GM19324 (cell line): Measurements from ENCODE around the gene LOXL3.
"Not testable (repeated sequence)": the region's sequence is repeated elsewhere in the genome, so short reads cannot be mapped to it uniquely, and the experiment has no call there.

Experiments used
- ATAC-seq: cut with Tn5 transposase; IDR thresholded peaks from one replicate; pipeline ENCODE4 v1.9.1; 2021; ENCODE audit warnings: mild to moderate bottlenecking, moderate library complexity; ENCODE audit not compliant: unreplicated experiment, low FRiP score

LOXL3 gene

DNA sequence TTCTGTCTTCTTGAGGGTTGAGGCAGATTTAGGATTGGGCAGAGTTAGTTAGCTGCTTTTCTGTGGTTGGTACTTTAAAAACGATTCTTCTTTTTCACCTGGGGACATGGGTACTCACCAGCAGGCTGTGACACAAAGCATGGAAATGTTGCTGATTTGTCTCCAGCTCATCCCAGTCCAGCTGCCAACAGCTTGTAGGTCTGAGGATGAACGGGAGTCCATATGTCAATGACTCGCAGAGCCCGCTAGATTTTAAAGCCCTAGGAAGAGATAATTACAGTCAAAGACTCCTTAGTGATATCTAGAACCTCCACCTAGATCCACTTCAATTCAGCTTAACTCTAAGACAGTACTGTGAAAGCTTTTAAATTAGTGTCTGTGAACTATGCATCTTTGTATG, 21.6 kb upstream of the LOXL3 start:
- no peak for ATAC-seq

DNA sequence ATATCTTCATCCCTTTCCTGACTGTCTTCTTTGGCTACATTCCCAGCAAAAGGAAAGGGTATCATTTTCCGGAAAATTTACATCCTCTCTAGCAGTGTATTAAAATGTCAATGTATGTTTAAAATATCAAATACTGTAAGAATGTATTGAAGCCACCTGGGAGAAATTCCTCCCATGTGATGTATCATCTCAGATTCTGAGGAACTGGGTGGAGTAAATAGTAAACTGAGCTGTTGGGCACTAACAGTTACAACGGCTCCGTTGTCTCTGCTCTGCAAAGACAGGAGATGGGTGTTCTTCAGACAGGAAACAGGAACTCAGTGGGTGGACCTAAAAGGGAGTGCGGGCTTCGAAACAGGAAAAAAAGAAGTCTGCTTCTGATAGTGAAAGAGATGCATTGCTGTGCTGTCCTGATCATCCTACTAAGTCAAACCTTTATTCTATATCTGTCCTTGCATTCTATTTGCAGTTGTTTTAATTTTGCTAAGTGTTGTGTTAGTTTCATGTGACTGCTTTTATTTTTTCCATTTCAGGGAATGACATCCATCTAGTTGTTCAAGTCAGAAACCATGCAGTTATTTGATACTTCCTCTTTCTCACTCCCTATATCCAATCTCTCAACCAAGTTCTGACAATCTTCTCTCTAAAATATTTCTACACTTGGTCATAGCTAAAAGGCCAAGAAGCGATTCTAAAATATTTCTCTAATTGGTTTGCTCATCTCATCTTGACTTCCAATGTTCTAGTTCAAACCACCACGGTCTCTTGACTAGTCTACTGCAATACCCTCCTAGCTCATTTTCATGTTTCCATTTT, 20.2 kb upstream of the LOXL3 start:
- ATAC-seq, result peak; percentile 46

DNA sequence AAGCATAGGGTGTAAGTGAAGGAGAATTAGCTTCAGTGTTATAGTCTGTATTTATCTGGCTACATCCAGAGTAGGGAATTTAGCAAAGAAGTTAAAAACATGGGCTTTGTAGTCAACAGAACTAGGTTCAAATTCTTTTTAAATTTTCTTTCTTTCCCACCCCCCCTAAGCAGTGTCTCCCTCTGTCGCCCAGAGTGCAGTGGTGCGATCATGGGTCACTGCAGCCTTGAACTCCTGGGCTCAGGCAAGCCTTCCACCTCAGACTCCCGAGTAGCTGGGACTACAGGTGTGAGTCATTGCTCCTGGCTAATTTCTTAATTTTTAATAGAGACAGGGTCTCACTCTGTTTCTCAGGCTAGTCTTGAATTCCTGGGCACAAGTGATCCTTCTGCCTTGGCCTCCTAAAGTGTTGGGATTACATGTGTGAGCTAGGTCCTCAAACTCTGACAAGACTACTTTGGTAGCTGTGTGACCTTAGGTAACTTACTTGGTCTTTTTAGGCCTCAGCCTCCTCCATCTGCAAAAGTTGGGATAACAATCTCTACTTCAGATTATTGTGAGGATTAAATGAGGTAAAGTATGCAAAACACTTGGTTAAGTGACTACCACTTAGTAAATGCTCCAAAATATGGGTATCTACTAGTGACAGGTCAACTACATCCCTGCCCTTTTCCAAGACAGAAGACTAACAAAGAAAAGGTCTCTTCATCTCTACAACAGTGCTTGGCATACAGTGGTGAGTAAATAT, 18.6 kb upstream of the LOXL3 start:
- no peak for ATAC-seq

DNA sequence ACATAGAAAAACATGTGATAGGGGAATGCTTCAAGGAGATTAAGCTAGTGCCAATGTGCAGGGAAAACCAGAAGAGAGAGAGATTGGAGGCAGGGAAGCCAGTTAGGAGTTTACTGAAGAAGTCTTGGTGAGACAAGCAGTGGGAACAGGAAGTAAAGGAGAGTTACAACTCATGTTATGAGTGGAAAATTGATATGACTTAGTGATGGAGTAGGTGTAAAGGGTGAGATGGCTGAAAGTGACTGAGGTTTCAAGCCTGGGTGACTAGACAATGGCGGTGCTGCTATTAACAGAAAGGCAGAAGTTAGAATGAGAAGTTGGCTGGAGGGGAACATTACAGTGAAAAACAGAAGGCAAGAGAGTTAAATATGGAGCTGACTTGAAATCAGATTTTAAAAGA, 17.3 kb upstream of the LOXL3 start:
- ATAC-seq, result peak; percentile 50

DNA sequence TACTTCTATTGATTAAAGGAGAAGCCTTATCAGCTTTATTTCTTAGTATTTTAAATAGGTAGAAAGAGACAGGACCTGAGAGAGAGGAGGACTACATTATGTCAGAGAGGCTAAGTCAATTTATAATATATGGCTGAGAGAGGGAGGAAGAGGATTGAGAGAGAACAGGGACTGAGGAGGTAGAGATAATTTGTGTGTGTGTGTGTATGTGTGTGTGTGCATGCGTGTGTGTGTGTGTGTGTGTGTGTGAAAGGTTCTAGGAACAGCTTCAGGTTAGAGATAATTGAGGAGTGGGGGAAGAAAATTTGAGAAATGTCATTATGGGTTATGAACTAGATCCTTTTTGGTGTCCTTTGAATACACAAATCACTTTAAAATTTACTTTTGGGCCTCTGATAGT, 15.9 kb upstream of the LOXL3 start:
- no peak for ATAC-seq

DNA sequence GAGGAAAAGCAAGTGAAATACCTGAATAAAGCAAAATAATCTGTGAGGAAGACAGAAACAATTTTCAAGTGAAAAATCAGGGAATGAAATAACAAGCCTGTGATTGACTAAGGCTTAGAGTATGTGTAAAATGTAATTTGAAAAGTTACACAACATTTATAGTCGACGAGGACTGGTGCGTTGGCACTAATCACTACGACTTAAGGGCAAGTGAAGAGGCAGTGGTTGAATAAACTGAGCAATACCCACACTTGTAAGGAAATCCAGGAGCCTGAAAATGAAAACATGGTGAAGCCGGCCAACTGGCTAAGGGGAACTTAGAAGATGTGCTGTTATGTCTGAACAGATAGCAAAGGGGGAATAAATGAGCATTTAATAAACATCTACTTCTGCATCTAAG, 14.1 kb upstream of the LOXL3 start:
- ATAC-seq, result no peak

DNA sequence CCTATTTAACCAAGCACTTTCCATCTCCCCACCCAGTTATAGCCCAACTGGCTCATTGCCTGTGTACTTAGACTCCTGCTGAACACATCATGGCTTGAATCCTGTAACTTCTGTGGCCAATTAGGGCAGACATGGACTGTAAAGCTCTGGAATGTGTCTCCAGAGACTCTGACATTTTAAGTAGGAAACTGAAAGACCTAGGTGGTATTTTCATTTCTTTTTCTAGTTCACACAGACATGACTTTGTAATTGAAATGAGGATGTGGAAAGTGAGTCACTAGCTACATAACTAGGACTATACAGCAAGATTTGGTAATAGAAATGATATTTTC, 13.0 kb upstream of the LOXL3 start:
- no peak for ATAC-seq

DNA sequence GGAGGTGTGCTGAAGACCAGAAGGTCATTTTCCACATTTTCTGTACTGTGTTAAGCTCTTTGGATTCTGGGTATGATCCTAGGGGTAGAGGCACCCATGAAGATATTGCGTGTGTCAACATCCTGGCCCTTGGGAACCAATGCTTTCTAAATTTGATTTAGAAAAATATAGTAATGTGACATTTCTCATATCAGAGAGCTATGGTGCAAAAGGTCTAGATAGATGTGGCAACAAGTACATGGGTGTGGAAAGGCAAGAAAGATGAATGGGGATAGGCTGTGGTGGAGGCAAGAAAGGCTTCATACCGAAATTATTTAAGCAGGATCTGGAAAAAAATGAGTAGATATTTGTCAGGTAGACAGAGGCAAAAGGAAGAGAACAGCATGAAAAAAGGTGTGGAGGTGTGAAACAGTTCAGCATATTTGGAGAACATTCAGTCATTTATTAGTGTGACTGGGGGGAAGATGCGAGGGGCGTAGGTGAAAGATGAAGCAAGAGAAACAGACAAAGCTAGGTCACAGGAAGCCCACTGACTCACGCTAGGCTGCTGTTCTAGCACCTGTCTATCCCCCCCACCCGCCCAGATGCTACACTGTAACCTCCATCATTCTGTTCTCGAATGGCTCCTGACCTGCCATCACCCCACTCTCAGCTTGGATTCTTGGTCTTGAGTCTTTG, 12.5 kb upstream of the LOXL3 start:
- ATAC-seq, result no peak

DNA sequence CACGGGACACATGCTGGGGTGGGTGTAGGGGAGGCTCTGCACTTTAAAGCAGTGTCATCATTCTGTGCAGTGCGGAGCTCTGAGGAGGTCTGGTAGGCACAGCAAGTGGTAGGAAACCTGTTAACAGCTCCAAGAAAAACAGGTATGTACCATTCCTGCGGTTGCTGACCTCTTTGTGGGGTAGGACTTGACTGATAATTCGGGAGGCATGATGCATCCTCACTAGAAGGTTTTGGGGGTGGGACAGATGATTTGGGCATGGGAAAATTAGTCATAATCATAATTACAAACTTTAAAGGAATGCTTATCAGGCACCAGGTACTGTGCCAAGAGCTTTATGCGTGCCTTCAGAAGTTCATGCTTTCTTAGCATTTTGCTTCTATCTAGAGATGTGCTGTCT, 10.5 kb upstream of the LOXL3 start:
- no peak for ATAC-seq

DNA sequence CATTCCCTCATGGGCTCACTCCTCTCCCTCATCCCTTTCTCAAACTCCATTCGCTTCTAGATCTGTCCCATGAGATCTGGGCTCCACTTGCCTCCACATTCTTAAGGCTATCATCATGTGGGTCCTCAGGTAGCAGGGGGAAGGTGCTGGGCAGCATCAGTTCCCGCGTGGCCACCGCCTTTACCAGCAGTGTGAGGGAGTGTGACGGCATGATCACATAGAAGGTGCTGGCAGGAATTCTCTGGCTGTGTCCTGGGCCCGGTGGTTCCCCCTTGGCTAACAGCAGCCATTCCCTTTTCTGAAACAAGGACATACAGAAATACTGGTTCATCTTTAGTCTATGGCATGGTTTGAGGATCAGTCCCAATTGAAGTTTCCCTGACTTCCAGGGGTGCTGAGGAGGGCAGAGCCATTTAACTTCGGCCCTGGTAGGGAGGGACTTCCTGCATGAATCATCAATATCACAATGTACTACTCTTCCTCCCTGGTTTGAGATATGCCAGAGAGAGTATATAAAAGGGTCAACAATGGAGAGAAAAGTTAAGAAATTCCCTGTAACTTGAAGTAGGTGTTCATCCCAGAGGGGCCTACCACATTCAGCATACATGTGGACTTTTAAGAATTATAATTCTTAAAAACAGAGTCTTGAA, 8.5 kb upstream of the LOXL3 start:
- no peak for ATAC-seq

DNA sequence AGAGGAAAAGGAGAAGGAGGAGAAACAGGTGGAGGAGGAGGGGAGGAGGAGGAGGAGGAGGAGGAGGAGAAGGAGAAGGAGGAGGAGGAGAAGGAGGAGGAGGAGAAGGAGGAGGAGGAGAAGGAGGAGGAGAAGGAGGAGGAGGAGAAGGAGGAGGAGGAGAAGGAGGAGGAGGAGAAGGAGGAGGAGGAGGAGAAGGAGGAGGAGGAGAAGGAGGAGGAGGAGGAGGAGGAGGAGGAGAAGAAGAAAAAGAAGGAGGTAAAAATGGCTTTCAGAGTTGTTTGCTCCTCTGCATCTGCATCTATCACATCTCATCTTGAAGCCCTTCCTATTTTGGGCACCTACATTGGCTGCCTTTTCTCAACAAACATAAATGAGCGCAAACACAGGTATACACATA, 7.3 kb upstream of the LOXL3 start:
- ATAC-seq, result not testable (repeated sequence)

DNA sequence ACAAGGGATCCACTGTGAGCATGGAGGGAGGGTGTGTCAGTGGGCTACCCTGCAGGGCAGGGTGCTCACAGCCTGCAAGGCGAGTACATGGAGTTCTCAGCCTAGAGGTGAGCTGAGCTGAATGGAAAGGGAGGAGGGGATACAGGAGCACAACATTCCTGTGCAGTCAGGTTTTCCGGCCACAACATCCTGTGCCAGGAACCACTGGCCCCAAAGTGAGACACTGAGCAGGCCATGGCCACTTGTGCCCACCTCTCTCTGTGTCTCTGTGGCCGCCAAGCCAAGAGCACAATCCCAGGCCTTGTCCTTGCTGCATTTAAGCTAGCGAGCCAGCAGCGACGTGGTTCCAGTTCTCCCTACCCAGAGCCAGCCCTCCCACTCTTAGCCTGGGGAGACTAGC, 6.8 kb upstream of the LOXL3 start:
- ATAC-seq, result no peak

DNA sequence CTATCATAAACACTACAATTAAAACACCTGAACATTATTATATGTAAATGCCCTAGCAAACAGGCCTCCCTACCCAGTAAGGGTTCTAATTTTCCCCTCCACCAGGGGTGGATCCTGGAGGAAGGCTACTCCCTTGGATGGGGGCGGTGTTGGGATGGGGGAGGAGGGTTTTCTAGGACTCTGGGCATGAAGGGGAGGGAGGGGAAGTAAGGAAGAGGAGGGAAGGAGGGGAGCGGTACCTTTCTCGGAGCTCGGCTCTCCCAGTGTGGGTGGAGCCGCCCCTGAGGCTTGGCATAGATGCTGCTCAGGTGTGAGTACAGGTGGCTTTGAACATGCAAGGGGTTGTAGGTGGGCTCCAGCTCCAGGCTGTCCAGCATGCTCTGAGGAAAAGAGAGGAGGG, 6.2 kb upstream of the LOXL3 start:
- no peak for ATAC-seq

DNA sequence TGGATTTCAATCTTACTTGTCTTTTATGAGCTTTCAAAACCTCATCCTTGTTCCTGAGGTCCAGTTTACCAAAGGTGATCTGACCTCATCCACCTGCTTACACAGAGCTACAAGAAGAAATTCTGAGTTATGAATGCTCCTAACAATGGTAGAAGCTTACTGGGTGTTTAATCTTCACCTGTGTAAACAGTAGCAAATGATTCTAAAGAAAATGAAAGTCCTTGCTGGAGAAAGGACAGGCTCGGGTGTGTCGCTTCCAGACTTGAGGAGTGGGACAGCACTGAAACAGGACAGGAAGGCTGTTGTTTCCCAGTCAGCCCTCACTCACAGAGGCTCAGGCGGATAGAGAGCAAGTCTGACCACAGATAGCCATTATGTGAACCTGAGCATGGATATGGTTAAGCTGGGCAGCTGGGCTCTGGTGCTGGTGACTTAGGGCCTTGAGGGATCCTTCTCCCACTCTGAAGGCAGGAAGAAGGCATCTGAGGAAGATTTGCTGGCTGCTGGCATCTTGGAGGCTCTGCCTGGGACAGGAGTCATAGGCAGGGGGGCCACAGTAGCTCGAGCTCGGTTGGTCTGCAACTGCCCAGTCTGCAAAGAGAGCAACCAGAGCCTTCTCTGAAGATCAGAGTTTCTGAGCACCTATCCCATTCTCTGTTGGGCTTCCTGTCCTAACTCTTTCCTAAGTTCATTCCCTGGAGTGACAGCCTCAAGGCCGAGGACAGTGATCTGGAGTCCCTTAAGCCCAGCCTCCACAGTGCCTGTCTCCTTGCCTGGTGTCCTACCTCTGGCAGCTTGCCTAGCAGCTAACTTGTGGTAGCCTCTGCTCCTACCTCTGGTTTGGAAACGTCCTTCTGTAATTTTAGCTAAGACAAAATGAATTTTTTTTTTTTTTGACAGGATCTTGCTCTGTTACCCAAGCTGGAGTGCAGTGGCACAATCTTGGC, 4.8 kb upstream of the LOXL3 start:
- ATAC-seq, result no peak

DNA sequence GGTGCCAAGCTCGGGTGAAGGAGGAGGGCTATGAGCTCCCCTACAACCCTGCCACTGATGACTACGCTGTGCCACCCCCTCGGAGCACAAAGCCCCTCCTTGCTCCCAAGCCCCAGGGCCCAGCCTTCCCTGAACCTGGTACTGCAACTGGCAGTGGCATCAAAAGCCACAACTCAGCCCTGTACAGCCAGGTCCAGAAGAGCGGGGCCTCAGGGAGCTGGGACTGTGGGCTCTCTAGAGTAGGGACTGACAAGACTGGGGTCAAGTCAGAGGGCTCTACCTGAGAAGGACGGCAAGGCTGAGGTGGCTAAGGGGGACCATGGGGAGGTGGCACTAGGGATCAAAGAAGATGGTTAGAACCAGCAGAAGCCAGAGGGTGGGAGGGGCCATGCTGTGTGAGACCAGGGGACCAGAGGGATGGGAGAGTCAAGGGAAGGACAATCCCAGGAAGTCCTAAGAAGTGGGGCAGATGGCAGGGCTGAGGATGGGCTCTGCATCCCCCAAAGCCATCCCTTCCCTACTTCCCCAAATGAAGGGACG, 3.2 kb upstream of the LOXL3 start:
- no peak for ATAC-seq

DNA sequence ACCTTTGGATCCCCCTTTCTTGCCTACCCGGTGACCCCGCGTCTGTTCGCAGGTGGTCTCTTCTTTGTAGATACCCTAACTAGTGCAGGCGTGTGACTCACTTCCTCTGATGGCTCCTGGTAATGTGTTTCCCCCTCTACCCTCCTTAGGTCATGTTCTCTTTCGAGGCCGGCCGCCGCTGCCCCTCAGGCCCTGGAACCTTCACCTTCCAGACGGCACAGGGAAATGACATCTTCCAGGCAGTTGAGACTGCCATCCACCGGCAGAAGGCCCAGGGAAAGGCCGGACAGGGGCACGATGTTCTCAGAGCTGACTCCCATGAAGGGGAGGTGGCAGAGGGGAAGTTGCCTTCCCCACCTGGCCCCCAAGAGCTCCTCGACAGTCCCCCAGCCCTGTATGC, 2.4 kb upstream of the LOXL3 start:
- no peak for ATAC-seq

DNA sequence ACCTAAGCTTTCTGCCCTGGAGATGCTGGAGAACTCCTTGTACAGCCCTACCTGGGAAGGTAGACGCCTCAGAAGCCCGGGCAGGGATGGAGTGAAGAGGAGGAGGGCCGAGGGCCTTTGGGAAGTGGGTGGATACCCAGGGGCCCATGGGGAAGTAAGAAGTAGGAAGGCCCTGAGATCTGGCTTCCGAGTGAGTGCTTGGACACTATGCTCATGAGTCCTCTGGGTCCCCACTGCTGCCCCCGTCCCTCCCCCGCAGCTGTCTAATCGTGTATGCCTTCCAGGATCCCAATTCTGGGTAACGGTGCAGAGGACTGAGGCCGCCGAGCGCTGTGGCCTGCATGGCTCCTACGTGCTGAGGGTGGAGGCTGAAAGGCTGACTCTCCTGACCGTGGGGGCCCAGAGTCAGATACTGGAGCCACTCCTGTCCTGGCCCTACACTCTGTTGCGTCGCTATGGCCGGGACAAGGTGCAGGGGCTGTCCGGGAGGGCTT, 1.9 kb upstream of the LOXL3 start:
- no peak for ATAC-seq

DNA sequence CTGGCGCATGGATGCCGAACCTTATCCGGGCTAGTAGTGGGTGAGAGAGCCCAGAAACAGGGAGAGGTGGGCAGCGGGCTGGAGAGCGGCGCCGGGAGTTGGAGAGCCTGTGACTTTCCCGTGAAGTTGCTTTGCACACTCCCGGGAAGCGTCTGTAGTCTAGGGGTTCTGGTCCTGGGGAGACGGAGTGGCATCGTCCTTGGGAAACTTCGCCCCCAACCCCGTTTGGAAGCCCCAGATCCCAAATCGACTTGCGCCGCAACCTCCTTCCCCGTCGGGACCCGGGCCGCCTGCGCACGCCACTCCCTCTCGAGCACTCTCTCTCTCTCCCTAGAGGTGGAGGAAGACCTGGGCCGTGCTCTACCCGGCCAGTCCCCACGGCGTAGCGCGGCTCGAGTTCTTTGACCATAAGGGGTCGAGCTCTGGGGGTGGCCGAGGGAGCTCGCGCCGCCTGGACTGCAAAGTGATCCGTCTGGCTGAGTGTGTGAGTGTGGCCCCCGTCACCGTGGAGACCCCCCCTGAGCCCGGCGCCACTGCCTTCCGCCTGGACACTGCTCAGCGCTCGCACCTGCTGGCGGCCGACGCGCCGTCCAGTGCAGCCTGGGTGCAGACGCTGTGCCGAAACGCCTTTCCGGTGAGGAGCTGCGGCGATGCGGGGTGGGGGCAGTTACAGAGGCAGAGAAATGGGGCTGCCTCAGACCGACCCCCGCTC, 1.2 kb upstream of the LOXL3 start:
- ATAC-seq, result peak; percentile 66
